Activated T-cell treated with anti-CD3 and anti-CD28 coated beads for 1 hour (primary cell): ENCODE measurements around the gene EXD3.

Experiments
- DNase-seq: peaks from one replicate; pipeline ENCODE4 v3.0.0-alpha.2; 2020; ENCODE audit warnings: low read depth

The EXD3 gene

DNA sequence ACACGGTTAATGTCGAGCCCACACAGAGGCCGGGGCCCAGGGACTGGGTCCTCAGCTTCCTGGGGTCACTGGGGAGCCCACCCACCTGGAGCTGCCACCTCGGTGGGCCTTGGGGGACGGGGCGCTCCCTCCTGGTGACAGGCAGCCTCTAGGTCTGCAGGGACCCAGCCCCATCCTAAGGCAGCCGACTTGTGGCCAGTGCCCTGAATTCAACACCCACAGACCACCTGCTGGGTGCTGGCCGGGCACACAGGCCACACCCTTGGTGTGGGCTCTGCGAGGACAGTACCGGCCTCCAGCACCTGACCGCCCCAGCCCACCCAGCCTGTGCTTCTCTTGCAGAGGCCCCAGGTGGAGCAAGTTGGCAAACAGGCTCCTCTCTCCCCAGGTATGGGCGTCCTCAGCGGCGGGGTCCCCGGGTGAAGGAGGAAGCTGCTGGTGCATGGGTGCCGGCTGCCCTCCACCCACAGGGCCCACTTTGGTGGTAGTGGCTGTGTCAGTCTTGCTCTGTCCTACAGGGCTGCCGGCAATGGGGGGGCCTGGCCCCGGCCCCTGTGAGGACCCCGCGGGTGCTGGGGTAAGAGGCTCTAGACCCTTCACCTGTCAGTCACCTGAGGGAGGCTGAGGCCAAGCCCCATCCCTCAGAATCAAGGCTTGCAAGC, 9.9 kb upstream of the EXD3 start:
- DNase-seq: no peak

DNA sequence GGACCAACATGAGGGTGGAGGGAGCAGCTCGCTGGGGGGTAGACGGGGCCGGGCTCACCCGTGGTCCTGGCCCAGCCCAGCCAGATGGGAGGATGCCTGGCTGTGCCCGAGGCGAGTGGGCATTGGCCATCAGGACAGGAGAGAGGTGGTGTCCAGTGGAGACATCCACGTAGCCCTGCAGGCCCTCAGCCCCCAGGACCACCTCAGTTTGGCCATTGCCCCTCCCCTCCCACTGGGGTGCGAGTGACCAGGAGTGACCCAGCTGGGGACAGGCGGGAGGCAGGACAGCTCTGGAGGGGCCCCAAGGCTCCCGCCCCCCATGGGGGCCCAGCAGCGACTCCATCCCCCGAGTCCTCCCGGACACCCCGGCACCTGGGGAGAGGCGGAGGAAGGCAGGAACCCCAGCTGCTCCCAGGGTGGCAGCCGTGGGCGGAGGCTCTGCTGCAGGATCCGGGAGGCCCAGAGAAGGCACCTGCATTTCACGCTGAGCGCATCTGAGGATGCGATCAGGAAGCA, 8.5 kb upstream of the EXD3 start:
- no peak for DNase-seq

DNA sequence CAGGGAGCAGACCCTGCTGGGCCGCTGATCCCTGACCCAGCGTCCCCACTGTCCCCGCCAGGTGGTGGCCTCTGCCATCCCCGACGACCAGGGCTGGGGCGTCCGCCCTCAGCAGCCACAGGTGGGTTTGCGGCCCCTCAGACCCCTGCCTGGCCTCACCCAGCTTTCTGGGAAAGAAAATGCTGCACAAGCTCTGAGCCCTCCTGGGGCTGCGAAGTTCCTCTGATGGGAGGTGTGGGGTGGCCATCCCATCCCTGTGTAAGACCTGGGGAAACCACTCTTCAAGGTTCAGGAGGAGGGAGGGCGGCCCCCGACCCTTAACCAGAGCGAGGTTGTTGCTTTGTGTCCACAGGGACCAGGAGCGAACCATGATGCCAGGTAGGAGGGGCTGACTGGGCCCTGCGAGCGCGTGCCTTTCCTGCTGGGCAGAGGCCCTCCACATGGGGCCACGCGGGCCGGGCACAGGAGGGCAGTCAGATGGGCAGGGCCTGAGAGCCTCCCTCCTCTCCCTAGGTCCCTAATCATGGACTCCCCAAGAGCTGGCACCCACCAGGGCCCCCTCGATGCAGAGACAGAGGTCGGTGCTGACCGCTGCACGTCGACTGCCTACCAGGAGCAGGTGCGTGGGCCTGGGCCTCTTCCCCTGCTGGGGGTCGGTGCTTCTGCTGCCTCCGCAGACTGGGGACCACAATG, 7.9 kb upstream of the EXD3 start:
- no peak for DNase-seq

DNA sequence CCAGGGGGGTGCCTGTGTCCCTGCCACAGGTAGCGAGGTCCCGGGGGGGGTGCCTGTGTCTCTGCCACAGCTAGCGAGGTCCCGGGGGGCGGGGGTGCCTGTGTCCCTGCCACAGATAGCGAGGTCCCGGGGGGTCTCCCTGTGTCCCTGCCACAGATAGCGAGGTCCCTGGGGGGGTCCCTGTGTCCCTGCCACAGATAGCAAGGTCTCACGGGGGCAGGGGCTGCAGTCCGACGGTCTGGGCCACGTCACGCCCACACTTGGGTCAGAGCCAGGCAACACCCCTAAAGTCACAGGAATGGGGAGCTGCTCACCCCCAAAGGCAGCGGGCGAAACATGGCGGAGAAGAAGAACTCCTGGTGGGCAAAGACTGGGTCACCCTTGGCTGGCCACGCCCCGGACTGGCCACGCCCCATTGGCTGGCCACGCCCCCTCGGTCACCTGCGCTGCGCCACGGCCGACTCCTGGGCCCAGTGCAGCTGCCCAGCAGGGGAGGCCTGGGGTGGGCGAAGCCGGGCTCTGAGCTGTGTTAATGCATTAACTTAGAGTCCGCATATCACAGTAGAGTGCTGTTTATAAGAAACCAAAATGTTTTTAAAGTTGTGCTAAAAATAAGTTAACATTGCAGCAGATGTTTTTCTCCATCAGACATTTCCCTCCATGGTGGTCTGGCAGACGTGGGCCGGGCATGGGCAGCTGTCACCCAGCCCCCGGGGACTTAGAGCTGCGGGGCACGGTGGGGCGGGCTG, 7.2 kb upstream of the EXD3 start:
- no peak for DNase-seq

DNA sequence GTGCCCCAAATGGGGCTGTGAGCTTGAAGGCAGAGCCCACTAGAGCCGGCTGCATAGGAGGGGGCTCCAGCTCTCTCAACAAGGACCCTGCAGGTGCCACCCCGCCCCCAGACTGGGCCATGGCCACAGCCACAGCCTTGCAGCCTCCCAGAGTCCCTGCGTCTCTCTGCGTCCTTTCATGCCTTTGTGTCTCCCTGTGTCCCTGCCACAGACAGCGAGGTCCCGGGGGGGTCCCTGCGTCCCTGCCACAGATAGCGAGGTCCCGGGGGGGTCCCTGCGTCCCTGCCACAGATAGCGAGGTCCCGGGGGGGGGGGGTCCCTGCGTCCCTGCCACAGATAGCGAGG, 6.6 kb upstream of the EXD3 start:
- DNase-seq: no peak

DNA sequence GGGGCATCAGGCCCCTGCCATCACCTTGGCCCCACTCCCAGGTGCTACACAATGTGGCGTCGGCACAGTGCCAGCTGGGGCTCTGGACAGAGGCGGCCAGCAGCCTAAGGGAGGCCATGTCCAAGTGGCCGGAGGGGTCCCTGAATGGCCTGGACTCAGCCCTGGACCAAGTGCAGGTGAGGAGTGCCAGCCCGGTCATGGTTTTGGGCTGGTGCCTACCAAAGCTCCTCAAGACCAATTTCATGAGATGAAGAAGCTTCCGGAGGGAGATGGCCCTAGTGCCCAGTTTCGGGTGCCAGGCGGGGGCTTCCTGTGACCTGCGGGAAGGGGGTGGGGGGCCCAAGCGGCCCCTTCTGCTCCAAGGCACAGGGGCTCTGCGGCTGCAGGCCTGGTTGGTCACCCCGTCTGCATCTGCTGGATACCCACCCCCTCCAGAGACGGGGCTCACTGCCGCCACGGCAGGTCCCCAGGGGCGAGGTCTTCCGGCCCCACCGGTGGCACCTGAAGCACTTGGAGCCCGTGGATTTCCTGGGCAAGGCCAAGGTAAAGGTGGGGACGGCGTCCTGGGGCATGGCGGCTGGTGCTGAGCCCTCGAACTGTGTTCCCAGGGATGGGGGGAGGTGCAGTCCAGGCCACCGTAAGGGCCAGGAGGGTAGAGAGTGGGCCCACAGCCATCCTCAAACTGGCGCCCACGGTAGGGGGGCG, 6.0 kb upstream of the EXD3 start:
- DNase-seq: no peak

DNA sequence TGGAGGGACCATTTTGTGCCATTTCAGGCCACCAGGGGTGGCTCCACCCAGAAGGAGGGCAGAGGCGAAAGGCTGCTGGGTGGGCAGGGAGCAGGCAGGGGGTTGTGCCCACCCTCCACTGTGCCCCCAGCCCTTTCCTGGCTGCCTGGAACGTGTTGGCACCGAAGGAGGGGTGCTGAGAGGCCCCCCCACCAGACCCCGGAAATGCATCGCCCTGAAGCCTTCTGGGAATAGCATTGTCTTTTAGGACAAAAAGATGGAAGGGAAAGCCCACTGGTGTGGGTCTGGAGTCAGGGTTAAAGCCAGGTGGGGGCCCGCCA, 5.3 kb upstream of the EXD3 start:
- no peak for DNase-seq

DNA sequence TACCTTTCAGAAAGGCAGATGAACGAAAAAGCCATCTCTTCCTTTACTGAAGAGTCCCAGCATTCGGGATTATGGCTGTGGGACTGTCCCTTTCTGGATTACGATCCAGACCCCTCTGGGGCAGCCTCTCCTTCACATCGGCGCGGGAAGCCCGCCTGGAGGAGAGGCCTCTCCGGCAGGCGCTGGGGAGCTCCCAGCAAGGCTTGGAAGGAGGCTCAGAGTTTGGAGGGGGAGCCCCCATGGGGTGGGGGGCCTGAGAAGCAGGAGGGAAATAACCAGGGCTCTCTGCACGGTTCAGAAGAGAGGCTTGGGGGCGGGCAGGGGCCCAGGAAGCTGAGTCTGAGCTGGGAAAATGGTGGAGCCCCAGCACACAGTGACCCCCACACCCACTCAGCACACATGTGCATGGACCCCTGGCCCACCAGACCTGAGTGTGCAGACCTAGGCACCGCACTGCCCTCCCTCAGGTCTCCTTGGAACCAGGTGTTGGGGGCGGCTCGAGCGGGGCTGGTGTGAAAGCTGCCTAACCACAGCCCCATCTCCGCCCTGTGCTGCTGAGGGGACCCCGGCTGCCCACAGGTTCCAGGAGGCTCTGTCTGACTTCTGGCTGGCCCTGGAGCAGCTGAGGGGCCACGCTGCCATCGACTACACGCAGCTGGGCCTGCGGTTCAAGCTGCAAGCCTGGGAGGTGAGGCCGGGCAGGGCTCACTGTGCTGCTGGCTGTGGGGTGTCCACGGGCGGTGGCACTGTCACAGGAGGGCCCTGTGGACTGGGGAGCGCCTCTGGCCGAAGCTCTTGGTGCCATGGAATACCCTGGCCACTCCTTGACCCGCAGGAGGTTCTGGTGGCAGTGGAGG, 4.7 kb upstream of the EXD3 start:
- no peak for DNase-seq

DNA sequence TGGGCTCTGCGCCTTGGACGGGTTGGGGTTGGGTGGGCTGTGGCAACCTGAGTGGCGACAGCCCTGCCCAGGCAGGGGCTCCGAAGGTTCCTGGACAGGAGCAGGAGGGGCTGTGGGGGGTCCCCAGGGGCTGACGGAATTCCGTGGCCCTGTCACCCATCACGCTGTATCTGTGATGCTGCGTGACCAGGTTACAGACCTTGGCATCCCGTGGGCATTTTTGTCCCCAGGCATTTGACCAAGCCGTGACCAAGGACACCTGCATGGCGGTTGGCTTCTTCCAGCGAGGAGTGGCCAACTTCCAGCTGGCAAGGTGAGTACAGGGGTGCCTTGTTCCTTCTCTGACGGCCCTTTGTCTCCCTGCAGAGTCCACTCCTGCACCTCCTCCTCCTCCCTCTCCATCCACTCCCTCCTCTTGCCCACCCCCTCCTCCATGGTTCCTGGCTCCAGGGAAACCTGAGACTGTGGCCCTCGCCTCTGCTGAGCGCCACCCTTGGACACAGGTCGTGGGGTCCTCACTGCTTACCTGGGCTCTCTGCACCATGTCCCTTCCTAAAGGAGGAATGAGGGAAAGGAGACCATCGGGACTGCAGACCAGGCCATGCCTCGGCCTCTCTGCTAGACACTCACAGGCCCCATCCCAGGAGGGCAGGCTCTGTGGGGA, 3.2 kb upstream of the EXD3 start:
- no peak for DNase-seq

DNA sequence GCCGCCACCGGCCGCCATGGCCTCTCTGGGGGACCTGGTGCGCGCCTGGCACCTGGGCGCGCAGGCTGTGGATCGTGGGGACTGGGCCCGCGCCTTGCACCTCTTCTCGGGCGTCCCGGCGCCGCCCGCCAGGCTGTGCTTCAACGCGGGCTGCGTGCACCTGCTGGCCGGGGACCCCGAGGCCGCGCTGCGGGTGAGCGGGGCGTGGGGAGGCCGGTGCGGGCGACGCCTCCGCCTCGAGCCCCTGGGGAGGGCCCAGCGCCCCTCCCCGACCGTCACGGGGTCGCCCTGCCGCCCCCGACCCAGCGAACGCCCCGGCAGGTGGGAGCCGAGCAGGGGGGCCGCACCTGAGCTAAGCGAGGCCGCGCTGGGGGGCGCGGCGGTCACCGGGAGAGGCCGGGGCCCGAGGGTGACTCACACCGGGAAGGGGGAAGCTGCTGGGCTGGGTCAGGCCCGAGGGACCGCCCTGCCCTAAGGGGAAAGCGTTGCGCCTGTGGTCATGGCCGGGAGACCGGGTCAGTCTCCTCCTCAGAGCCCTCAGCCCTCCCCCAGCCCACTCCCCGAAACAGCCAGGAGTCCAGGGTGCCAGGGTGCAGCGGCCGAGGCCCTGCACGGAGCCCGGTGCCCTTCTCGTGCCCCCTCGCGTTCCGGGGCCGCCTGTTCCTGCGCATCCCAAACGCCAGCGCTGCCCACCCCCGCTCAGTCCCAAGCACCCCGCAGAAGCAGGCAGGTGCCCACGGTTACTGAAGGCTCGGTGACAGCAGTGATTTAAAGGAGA, 741 bp upstream of the EXD3 start:
- DNase-seq: no peak

DNA sequence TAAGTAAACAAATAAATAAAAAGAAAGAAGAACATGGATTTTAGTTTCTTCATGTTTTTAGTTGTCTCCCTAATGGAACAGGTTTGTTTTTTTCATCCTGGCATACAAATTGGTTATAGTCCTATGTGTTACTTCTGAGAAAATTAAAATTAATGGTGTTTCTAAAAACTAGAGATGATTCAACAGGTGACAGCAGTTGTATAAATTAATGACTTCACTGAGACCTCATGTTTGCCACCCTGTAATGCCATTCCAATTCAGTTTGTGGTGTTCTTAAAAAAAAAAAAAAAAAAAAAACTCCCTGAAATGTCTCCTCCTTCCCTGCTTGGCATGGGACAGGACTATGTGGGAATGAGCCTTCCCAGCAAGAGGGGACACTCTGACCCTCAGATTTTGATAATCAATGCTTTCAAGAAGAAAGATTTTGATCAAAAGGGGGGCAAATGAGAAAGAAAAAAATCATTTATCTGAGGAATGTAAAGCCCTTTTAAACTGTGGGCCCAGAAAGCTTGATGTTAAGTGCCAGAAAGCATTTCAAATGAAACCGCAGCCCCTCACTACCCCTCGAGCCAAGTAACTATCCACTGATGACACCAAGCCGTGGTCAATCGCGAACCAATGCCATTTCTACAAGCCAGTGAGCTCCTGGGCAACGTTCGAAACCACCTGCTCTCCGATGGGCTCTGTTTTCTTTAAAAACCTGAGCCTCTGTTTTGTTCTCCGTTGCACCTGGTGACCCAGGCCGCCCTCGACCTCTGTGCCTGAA, 941 bp downstream of the EXD3 start:
- no peak for DNase-seq

DNA sequence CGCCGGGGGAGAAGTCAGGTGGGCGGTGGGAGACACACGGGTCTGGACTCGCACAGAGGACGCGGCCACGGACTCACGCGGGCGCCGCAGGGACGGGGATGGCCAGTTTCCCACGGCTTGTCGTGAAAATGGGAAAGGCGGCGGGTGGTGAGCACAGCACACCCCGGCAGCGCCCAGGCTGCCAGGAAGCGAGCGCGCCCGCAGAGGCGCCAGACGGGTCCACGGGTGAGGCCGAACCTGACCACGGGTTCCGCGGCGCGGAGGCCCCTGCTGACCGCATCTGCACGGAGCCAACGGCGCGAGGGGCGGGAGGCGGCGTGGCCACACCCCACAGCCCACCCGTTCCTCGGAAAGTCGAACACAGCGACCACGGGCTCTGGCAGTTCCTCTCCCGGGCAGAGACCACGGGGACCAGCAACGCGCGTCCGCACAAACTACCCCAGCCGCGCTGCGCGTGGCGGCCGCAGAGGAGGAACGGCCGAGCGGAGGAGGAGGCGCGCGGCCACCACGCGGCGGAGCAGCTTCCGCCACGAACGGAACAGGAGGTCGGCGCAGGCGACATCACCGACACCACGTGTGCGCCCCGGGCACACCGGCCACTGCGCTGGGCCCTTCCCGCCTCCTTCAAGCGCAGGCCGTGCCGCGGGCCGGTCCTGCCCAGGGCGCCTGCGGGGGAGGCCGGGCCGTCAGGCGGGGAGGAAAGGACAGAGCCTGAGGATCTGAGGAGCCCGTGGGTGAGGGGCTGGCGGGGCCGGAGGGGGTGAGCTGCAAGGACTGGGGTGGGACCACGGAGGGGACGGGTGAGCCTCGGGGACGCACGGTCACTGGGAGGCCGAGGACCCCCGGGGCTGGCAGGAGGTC, 5.6 kb downstream of the EXD3 start:
- DNase-seq: no peak

DNA sequence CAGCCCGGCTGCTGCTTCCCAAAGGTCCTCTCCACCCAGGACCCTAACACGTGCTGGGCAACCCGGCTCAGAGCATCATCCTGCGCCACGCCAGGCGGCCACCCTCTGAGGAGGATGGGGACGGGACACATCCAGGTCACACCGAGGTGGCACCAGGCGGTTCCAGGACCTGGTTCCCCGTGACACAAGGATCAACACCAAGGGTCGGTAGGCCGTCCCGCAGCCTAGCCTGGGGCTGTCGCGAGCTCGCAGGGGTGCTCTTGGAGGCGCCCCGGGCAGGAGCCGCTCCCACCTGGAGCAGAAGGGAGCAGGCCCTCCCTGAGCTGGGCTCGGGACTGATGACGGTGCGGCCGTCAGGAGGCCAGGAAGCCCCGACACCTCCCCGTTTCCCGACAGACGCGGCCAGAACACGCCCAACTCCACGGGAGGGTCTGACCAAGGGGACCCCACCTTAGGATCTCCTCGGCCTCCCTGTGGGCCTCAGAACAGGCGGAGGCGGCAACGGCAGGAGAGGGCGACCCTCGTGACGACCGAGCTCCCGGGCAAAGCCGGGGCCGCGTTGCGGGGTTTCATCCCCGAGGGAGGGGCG, 6.3 kb downstream of the EXD3 start:
- DNase-seq: no peak

DNA sequence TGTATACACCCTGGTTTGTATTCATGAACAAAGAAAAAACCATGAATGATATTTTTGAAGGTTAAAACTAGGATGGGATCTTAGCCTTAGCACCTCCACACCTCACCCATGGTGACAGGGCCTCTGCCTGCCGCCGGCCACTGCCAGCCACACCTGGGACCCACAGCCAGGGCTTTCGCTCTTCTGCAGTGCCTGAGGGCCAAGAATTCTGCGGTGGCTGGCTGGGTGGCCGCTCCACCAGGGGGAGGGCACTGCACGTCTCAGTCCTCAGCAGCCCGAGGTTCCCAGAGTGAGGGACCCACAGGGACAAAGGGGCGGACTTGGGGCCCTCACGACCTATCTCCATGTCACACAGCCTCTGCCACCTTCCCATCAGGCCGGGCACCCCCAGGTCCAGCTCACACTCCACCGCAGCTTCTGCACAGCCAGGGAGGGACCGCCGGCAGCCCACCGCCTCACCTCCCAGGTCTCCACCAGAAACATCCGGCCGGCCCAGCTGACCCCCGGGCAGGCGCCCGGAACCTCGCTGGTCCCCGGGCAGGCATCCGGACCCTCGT, 6.9 kb downstream of the EXD3 start:
- DNase-seq: no peak

DNA sequence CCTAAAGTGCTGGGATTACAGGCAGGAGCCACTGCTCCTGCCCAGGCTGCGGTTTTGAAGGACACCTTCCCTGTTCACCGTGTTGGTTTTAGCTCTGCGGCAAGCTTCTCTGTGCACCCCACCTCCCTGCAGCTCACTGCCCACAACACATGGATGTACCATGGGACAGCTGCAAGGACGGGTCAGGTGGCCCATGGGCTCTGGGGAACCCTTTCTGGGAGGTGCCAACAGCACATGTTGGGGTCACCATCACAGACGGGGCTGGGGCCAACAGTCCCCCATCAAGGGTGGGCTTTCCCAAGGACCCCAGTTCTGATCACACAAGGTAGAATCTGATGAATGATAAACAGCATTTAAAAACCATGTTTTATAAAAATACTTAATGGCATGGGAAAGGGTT, 7.5 kb downstream of the EXD3 start:
- no peak for DNase-seq

DNA sequence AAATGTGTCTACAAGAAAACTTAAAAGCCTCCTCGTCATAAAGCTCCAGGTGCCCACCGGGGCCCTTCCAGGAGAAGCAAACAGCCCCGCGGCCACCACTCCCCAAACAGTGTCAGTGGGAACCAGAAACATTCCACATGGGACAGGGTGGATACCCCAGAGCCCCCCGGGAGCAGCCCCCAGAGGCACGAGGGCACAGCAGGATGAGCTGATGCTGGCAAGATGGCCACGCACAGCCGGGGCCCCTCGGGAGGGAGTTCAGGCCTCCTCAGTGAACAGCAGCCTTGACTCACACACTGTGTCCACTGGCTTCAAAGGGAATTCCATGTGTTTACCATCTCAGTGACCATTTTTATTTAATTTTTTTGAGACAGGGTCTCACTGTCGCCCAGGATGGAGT, 10.5 kb downstream of the EXD3 start:
- DNase-seq: no peak

DNA sequence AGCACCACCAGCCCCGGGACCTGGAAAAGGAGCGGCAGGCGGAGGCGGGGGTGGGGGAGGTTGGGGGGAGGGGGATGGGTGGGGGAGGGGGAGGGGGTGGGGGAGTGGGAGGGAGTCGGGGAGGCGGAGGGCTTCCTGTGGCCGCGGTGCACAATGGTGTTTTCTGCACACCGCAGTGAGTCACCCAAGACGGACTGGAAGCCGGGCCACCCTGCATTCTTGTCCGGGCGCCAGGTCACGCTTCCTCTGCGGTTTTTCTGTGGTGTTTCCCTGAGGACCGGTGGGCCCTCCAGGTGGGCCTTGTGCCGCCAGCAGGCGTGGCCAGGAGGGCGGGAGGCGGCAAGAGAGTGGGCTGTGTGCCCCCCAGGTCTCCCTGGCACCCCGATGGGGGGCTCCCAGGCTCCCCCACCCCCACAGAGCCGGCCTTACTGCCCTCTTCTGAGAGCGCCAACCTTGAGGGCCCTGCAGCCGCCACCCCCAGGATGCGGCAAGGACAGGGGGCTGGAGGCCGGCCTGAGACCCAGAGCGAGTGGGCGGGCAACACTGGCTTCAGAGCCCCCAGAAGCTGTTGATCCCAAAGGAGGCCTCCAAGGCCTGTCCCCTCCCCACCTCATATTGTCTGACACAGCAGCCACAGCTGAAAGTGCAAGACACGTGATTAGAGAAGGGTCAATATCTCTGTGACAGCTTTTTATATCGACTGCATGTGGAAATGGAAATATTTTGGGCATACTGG, 11.1 kb downstream of the EXD3 start:
- DNase-seq: no peak
